Measurements from ENCODE around the gene ZEB2. TPM values are rescaled to one million over a fixed set of nuclear protein-coding genes. Genes with fewer than 3 reads are reported as not detected.

The ZEB2 gene
- total and polyA plus RNA-seq, 2 of the 8 experiments (the other 6 are each of a cell fraction or from before 2014, with no cell fraction given), result 0.38 TPM; not detected in 1

GRCh38 chr2:144361742-144362141 lies 158.2 kb downstream of the ZEB2 start:
- Histone ChIP-seq H4K5ac (ENCODE audit: insufficient read length, low read depth, low read length) (no peak overlapping the region), H3K36me3 (ENCODE audit: control insufficient read depth in 2 of 4, insufficient read depth in 4 of 4, low read length in 3 of 4) (no peaks in the 10 kb centered on the region), H2BK120ac (replicated peaks; ENCODE audit: low read depth, low read length) (no peak overlapping the region), H3K14ac (ENCODE audit: insufficient read length) (no peak overlapping the region), H3K23me2 (ENCODE audit: low read depth, low read length) (no peaks in the 10 kb centered on the region; the same call in 1 of the 2 replicates), H3K27me3 (replicated peaks in 1 of 4; ENCODE audit: control insufficient read depth in 3 of 4, extremely low read depth in 1 of 4, insufficient read depth in 3 of 4, low read length in 3 of 4) (no peaks in the 10 kb centered on the region), H3K4me1 (replicated peaks in 1 of 4; ENCODE audit: control insufficient read depth in 3 of 4, insufficient read depth in 4 of 4, low read length in 3 of 4) (0 out of 7 replicates have a peak, but pooled peaks cover 0 to 2% (median 0%) of the 10 kb centered on the region in 4 experiments), H3K4me2 (ENCODE audit: insufficient read depth in 1 of 2, low read depth in 2 of 2, low read length in 2 of 2) (no peak overlapping the region), H2AFZ (ENCODE audit: low read length) (no peak overlapping the region), H2BK5ac (ENCODE audit: low read depth, low read length) (no peak overlapping the region), H3K23ac (ENCODE audit: insufficient read length) (no peak overlapping the region), H3K27ac (ENCODE audit: low read depth, low read length) (no peak overlapping the region), H3K18ac (ENCODE audit: extremely low read depth, low read length) (no peak overlapping the region), H2BK20ac (ENCODE audit: low read length) (no peak overlapping the region), H3K4me3 (ENCODE audit: extremely low read depth in 1 of 4, insufficient read depth in 2 of 4, low read depth in 3 of 4, low read length in 4 of 4) (no peak overlapping the region), H2BK12ac (ENCODE audit: low read depth, low read length) (no peak overlapping the region), H3K4ac (replicated peaks; ENCODE audit: insufficient read length, low read depth, low read length) (no peak overlapping the region), H3K9me3 (ENCODE audit: insufficient read depth in 2 of 2, low read depth in 1 of 2, low read length in 1 of 2) (no peaks in the 10 kb centered on the region), H4K20me1 (replicated peaks in 1 of 2; ENCODE audit: control insufficient read depth in 1 of 2, insufficient read depth in 2 of 2, low read length in 2 of 2) (no peaks in the 10 kb centered on the region), H3K56ac (replicated peaks; ENCODE audit: insufficient read length, low read depth, low read length) (no peak overlapping the region), H3K9ac (replicated peaks in 1 of 4; ENCODE audit: extremely low read depth in 1 of 4, low read depth in 3 of 4, low read length in 3 of 4) (no peak overlapping the region), H4K8ac (ENCODE audit: extremely low read depth, insufficient read depth, low read length) (no peak overlapping the region), H3K79me2 (ENCODE audit: control insufficient read depth in 1 of 2, insufficient read depth in 2 of 2, low read length in 2 of 2) (no peaks in the 10 kb centered on the region), H4K91ac (replicated peaks; ENCODE audit: insufficient read length, low read length) (no peak overlapping the region), H2AK5ac (ENCODE audit: low read depth, low read length) (no peak overlapping the region), H3K79me1 (ENCODE audit: low read depth, low read length) (no peaks in the 10 kb centered on the region), H2BK15ac (ENCODE audit: low read length) (no peak overlapping the region)
- ChIA-PET POLR2A (ENCODE audit: partially characterized antibody) (no interaction called here), CTCF (ENCODE audit: partially characterized antibody) (interaction anchor here (0.8 to 2.2 kb wide), 7 partner anchors 10 to 88 kb away, joined by 3 to 7 read pairs (median 4); no protein-coding TSS in a partner anchor)
- DNase-seq (ENCODE audit: low read depth in 1 of 2, low spot score in 2 of 2) (no peak), FAIRE-seq (no peak)
- peak in 1 of 3 experiments; percentile 5; a peak in 1 of 4 replicates for TF ChIP-seq CTCF (IDR thresholded peaks at IDR 0.05; ENCODE audit: control extremely low read depth in 1 of 3, insufficient read depth in 1 of 3, low read depth in 1 of 3, low read length in 3 of 3)
- no peak for TF ChIP-seq E2F6 (IDR thresholded peaks at IDR 0.05)
- no peak for TF ChIP-seq CBX5 (IDR thresholded peaks at IDR 0.05; ENCODE audit: low read depth, low read length)
- TF ChIP-seq RAD21 (IDR thresholded peaks at IDR 0.05 in 1 of 2, conservative IDR thresholded peaks at IDR 0.05 in 1 of 2; ENCODE audit: low read depth in 2 of 2, low read length in 2 of 2), result peak in 1 of 2 experiments; percentile 14; a peak in 1 of 4 replicates
- no peak for TF ChIP-seq BACH1 (IDR thresholded peaks at IDR 0.05; ENCODE audit: low read length)
- no peak for TF ChIP-seq NANOG (IDR thresholded peaks at IDR 0.05; ENCODE audit: insufficient read depth, low read depth, low read length, poor library complexity, severe bottlenecking)
- TF ChIP-seq ATF3 (IDR thresholded peaks at IDR 0.05; ENCODE audit: insufficient read depth, low read depth, low read length), result no peak
- TF ChIP-seq CEBPB (IDR thresholded peaks at IDR 0.05; ENCODE audit: low read depth, low read length), result no peak
- no peak for TF ChIP-seq GTF2F1 (IDR thresholded peaks at IDR 0.05; ENCODE audit: borderline replicate concordance, low read depth, low read length)
- TF ChIP-seq RBBP5 (IDR thresholded peaks at IDR 0.05; ENCODE audit: borderline replicate concordance, low read depth, low read length), result no peak
